Neuronal stem cell (in vitro differentiated cells): Measurements from ENCODE around the gene KMT2C.
A peak's percentile ranks its signal among the peaks of the same experiment; 100 is the strongest.

Experiments
- DNase-seq: peaks from one replicate; pipeline ENCODE4 v3.0.0-alpha.2; 2013; ENCODE audit warnings: low spot score
- H2AFZ ChIP-seq: one replicate; pipeline ENCODE4 v1.6.1; 2013; ENCODE audit warnings: mild to moderate bottlenecking, low read length, inconsistent platforms
- H2AK5ac ChIP-seq: 2 replicates; pipeline ENCODE4 v1.6.1; 2013; ENCODE audit warnings: low read depth, mild to moderate bottlenecking, inconsistent platforms, low read length, moderate library complexity, mixed read lengths
- H2BK120ac ChIP-seq: 2 replicates; pipeline ENCODE4 v1.6.1; 2013; ENCODE audit warnings: low read depth, mild to moderate bottlenecking, inconsistent platforms, low read length, moderate library complexity, mixed read lengths
- H2BK12ac ChIP-seq: one replicate; pipeline ENCODE4 v1.6.1; 2013; ENCODE audit warnings: low read length, inconsistent platforms
- H2BK15ac ChIP-seq: 2 replicates; pipeline ENCODE4 v1.6.1; 2013; ENCODE audit warnings: mild to moderate bottlenecking, low read length, inconsistent platforms, mixed read lengths
- H2BK5ac ChIP-seq: one replicate; pipeline ENCODE4 v1.6.1; 2013; ENCODE audit warnings: inconsistent platforms, mild to moderate bottlenecking, low read length, moderate library complexity
- H3K14ac ChIP-seq: one replicate; pipeline ENCODE4 v1.6.1; 2013; ENCODE audit warnings: low read length, inconsistent platforms
- H3K18ac ChIP-seq: 2 replicates; pipeline ENCODE4 v1.6.1; 2013; ENCODE audit warnings: low read length, inconsistent platforms
- H3K23ac ChIP-seq: 2 replicates; pipeline ENCODE4 v1.6.1; 2013; ENCODE audit warnings: low read depth, mild to moderate bottlenecking, mixed read lengths, low read length, inconsistent platforms; ENCODE audit not compliant: poor library complexity
- H3K27ac ChIP-seq: replicated peaks from 3 replicates; pipeline ENCODE4 v1.5.1; 2013; ENCODE audit warnings: low read length, inconsistent platforms
- H3K27me3 ChIP-seq, 3 experiments: 2 replicates each; pipeline ENCODE4 v1.6.1; 2013; ENCODE audit warnings: low read length in 3 of 3, mild to moderate bottlenecking in 2 of 3, inconsistent platforms in 1 of 3, low read depth in 1 of 3, mixed read lengths in 1 of 3, moderate library complexity in 1 of 3; ENCODE audit not compliant: control insufficient read depth in 3 of 3, insufficient read depth in 3 of 3
- H3K36me3 ChIP-seq, 2 donors: replicated peaks in 1 of 2; 2 replicates each; pipeline ENCODE4 v1.6.1; 2013; ENCODE audit warnings: low read length in 2 of 2; ENCODE audit not compliant: control insufficient read depth in 2 of 2, insufficient read depth in 2 of 2
- H3K4ac ChIP-seq: 2 replicates; pipeline ENCODE4 v1.6.1; 2013; ENCODE audit warnings: inconsistent platforms, mild to moderate bottlenecking, low read length, moderate library complexity
- H3K4me1 ChIP-seq, 2 donors: 1 replicate in 1 of 2; 2 replicates in 1 of 2; pipeline ENCODE4 v1.6.1; 2013; ENCODE audit warnings: low read length in 2 of 2, low read depth in 1 of 2; ENCODE audit not compliant: control insufficient read depth in 2 of 2, insufficient read depth in 1 of 2
- H3K4me2 ChIP-seq: one replicate; pipeline ENCODE4 v1.6.1; 2013; ENCODE audit warnings: mild to moderate bottlenecking, low read length, inconsistent platforms; ENCODE audit not compliant: insufficient read depth, poor library complexity, severe bottlenecking
- H3K4me3 ChIP-seq, 2 donors: 2 replicates each; pipeline ENCODE4 v1.5.1; 2013; ENCODE audit warnings: low read length in 2 of 2, mild to moderate bottlenecking in 2 of 2, inconsistent platforms in 1 of 2, moderate library complexity in 1 of 2
- H3K79me1 ChIP-seq: one replicate; pipeline ENCODE4 v1.6.1; 2013; ENCODE audit warnings: low read depth, mild to moderate bottlenecking, inconsistent platforms, low read length, moderate library complexity
- H3K9ac ChIP-seq: one replicate; pipeline ENCODE4 v1.6.1; 2013; ENCODE audit warnings: mild to moderate bottlenecking, low read depth, low read length, inconsistent platforms; ENCODE audit not compliant: poor library complexity
- H3K9me3 ChIP-seq, 2 donors: replicated peaks in 1 of 2; 2 replicates each; pipeline versions ENCODE3 to v1.6.1; 2013; ENCODE audit warnings: low read length in 2 of 2, mild to moderate bottlenecking in 2 of 2, inconsistent platforms in 1 of 2, low read depth in 1 of 2, mixed read lengths in 1 of 2, moderate library complexity in 1 of 2; ENCODE audit not compliant: control insufficient read depth in 2 of 2, insufficient read depth in 1 of 2
- H4K8ac ChIP-seq: one replicate; pipeline ENCODE4 v1.6.1; 2013; ENCODE audit warnings: low read depth, mild to moderate bottlenecking, inconsistent platforms, low read length, moderate library complexity
- H4K91ac ChIP-seq: one replicate; pipeline ENCODE4 v1.6.1; 2013; ENCODE audit warnings: low read length, low read depth, mild to moderate bottlenecking, inconsistent platforms; ENCODE audit not compliant: poor library complexity
- WGBS, 2 donors: extraction: QIAGEN DNeasy Blood & Tissue Kit; methylation state at CpG; one replicate each; pipeline ENCODE4 v1.1.7; 2013; ENCODE audit warnings: missing lambda C conversion rate in 2 of 2, mixed read lengths in 1 of 2; ENCODE audit not compliant: insufficient read length in 2 of 2, insufficient replicate concordance in 1 of 2; ENCODE audit errors: extremely low coverage in 2 of 2; 5-methylcytosine and 5-hydroxymethylcytosine counted together

KMT2C gene

DNA sequence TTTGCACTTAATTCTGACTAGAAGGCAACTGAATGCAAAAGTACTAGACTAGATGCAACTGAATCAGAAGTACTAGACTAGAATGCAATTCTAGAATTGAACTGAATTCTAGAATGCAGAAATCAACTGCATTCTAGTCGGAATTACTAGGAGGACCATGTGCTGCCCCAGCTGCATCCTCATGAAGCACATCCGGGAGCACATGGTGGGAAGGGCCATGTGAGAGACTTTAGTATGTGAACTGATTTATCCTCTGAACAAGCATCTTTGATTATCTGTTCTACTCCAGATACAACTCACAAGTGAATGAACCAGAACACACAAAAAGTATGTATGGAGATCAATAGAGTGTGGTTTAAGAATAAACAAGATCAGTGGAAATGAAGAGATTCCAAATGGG is 295.2 kb downstream of the KMT2C start:
- no peak overlapping the region for H3K4ac ChIP-seq
- peaks cover 2% of the 10 kb centered on the region for H3K79me1 ChIP-seq
- H3K4me3 ChIP-seq: no peak overlapping the region
- no peak overlapping the region for H3K27ac ChIP-seq
- H2BK5ac ChIP-seq: no peak overlapping the region
- H3K14ac ChIP-seq: no peak overlapping the region
- H2BK15ac ChIP-seq: no peak overlapping the region
- no peak overlapping the region for H3K23ac ChIP-seq
- no peak overlapping the region for H4K91ac ChIP-seq
- no peak overlapping the region for H2AK5ac ChIP-seq
- no peak for DNase-seq
- WGBS, 2 donors: no CpG with 5 or more reads among the region's 2 CpGs
- peaks cover 3 to 5% of the 10 kb centered on the region in 2 donors for H3K4me1 ChIP-seq
- H2BK12ac ChIP-seq: no peak overlapping the region
- H3K18ac ChIP-seq: no peak overlapping the region
- no peak overlapping the region for H2AFZ ChIP-seq
- no peak overlapping the region for H3K9ac ChIP-seq
- H3K4me2 ChIP-seq: no peak overlapping the region
- H3K27me3 ChIP-seq: no peaks in the 10 kb centered on the region
- H3K9me3 ChIP-seq: no peaks in the 10 kb centered on the region
- peaks cover 28 to 81% of the 10 kb centered on the region in 2 donors for H3K36me3 ChIP-seq
- no peak overlapping the region for H2BK120ac ChIP-seq
- no peak overlapping the region for H4K8ac ChIP-seq

DNA sequence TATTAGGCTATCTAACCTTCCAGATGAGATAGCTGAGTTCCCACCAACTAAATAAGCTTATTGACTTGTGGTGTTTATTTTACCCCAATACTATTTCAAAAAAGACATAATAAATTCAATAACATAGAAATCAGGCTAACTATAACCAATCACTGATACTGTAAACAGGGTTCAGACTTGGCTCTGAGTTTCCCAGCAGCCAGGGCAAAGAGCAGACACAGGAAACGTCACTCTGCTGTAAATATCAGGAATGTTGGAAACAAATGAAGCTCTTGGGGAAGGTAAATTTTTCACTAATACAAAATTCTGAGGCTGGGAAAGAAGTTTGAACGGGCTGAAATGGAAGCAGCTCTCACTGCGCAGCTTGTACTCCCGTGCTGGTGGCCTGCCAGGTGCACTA is 295.7 kb downstream of the KMT2C start:
- Histone ChIP-seq H3K27me3 (no peaks in the 10 kb centered on the region), H3K36me3 (peaks cover 24 to 81% of the 10 kb centered on the region in 2 donors), H2BK12ac (no peak overlapping the region), H2BK120ac (no peak overlapping the region), H3K4ac (no peak overlapping the region), H3K23ac (no peak overlapping the region), H2BK15ac (no peak overlapping the region), H3K4me1 (peaks cover 3 to 5% of the 10 kb centered on the region in 2 donors), H3K9me3 (no peaks in the 10 kb centered on the region), H3K79me1 (peaks cover 2% of the 10 kb centered on the region), H2AK5ac (no peak overlapping the region), H3K4me3 (no peak overlapping the region), H4K91ac (no peak overlapping the region), H2BK5ac (no peak overlapping the region), H3K9ac (no peak overlapping the region), H4K8ac (no peak overlapping the region), H2AFZ (no peak overlapping the region), H3K4me2 (no peak overlapping the region), H3K18ac (no peak overlapping the region), H3K14ac (no peak overlapping the region), H3K27ac (no peak overlapping the region)
- DNase-seq: no peak
- no CpG with 5 or more reads among the region's 4 CpGs for WGBS, 2 donors

DNA sequence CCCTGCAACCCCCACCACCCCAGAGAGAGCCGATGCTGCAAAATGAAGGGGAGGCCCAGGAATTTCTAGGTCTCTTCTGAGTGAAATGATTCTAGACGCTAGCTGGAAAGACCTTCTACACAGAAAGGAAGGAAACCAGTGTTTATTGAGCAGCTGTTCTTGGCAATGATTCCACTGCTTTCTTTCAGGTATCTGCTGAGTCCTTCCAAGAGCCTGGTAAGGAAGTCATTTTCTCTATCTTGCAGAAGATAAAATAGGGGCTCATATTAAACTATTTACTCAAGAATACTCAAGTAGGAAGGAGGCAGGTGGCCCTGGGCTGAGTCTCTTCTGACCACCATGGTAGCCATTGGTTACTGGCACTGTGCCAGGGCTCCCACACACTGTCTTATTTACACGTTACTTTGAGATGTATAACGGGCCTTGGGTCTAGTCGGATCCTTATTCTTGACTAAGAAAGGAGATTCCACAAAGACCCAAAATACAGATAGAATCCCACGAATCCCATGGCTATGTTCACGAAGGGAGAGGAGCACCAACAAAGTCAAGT is 298.3 kb downstream of the KMT2C start:
- Histone ChIP-seq H4K91ac (no peak overlapping the region), H2AK5ac (no peak overlapping the region), H3K23ac (no peak overlapping the region), H3K4me3 (no peak overlapping the region), H2BK15ac (no peak overlapping the region), H3K18ac (no peak overlapping the region), H3K9ac (no peak overlapping the region), H2BK5ac (no peak overlapping the region), H2BK120ac (no peak overlapping the region), H3K36me3 (peaks cover 16 to 81% of the 10 kb centered on the region in 2 donors), H3K27me3 (no peaks in the 10 kb centered on the region), H3K14ac (no peak overlapping the region), H3K4ac (no peak overlapping the region), H3K9me3 (no peaks in the 10 kb centered on the region), H3K4me1 (peaks cover 3 to 5% of the 10 kb centered on the region in 2 donors), H3K4me2 (no peak overlapping the region), H2BK12ac (no peak overlapping the region), H3K79me1 (peaks cover 2% of the 10 kb centered on the region), H3K27ac (no peak overlapping the region), H2AFZ (no peak overlapping the region), H4K8ac (no peak overlapping the region)
- DNase-seq: no peak
- WGBS, 2 donors: no CpG with 5 or more reads among the region's 7 CpGs

DNA sequence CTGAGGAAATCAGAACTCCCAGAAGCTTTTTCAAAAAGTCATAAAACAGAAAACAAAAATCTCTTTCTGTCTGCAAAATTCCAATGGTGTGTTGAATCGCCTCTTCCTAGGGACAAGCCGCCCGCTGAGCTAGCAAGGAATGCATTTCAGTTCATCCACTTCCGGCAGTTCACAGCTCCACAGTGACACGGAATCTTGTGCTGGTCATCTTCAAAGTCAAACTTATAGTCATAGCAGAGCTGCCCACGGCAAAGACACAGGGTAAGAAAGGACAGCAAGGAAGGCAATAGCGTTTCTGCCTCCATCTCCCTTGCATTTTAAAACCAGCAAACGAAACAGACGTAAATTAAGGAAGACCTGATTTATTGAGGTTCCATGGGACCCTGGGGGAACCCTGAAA is 299.1 kb downstream of the KMT2C start:
- no peak overlapping the region for H4K8ac ChIP-seq
- no peak overlapping the region for H3K18ac ChIP-seq
- H3K4me1 ChIP-seq: peaks cover 3 to 5% of the 10 kb centered on the region in 2 donors
- peaks cover 16 to 81% of the 10 kb centered on the region in 2 donors for H3K36me3 ChIP-seq
- DNase-seq: no peak
- no peak overlapping the region for H3K9ac ChIP-seq
- no CpG with 5 or more reads among the region's 9 CpGs for WGBS, 2 donors
- no peak overlapping the region for H3K23ac ChIP-seq
- H2AK5ac ChIP-seq: no peak overlapping the region
- no peak overlapping the region for H2BK12ac ChIP-seq
- H3K4me2 ChIP-seq: no peak overlapping the region
- peak overlapping the region in 1 of 2 donors; percentile 10 for H3K4me3 ChIP-seq
- H3K27me3 ChIP-seq: no peaks in the 10 kb centered on the region
- no peak overlapping the region for H2BK5ac ChIP-seq
- no peaks in the 10 kb centered on the region for H3K9me3 ChIP-seq
- no peak overlapping the region for H2BK15ac ChIP-seq
- peak overlapping the region; percentile 27 for H2AFZ ChIP-seq
- no peak overlapping the region for H2BK120ac ChIP-seq
- no peak overlapping the region for H3K14ac ChIP-seq
- peaks cover 2% of the 10 kb centered on the region for H3K79me1 ChIP-seq
- H4K91ac ChIP-seq: no peak overlapping the region
- H3K4ac ChIP-seq: no peak overlapping the region
- peak overlapping the region; percentile 39 for H3K27ac ChIP-seq
